ENCODE results near the gene CLSTN2. TPM values are rescaled to one million over a fixed set of nuclear protein-coding genes. Genes with fewer than 3 reads are reported as not detected.

The CLSTN2 gene
- total and polyA plus RNA-seq, 2 of the 8 experiments (the other 6 are each of a cell fraction or from before 2014, with no cell fraction given) = 0.39 to 0.52 TPM

DNA sequence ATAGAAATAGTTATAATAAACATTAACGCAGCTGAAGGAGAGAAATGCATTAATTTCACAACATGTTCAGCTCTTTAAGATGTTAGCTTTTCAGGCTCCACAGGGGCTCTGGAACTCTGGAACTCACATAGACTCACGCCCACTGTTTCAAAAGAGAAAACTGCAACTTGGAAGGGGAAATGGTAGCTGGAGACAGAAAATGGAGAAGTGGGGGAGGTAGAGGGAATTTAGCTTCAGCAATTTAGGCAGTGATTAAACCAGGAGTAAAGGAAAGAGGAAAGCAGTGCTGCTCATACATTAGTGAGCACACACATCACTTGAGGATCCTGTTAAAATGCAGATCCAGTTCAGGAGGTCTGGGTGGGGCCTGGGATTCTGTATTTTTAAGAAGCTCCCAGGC lies 468.1 kb downstream of the CLSTN2 start:
- Histone ChIP-seq H4K8ac (ENCODE audit: extremely low read depth, insufficient read depth, low read length) (no peak overlapping the region), H3K4me2 (ENCODE audit: insufficient read depth in 1 of 2, low read depth in 2 of 2, low read length in 2 of 2) (no peak overlapping the region), H4K20me1 (replicated peaks in 1 of 2; ENCODE audit: control insufficient read depth in 1 of 2, insufficient read depth in 2 of 2, low read length in 2 of 2) (no peaks in the 10 kb centered on the region), H2AFZ (ENCODE audit: low read length) (no peak overlapping the region), H3K4ac (replicated peaks; ENCODE audit: insufficient read length, low read depth, low read length) (no peak overlapping the region), H2BK120ac (replicated peaks; ENCODE audit: low read depth, low read length) (no peak overlapping the region), H3K36me3 (ENCODE audit: control insufficient read depth in 2 of 4, insufficient read depth in 4 of 4, low read length in 3 of 4) (no peaks in the 10 kb centered on the region), H3K9ac (replicated peaks in 1 of 4; ENCODE audit: extremely low read depth in 1 of 4, low read depth in 3 of 4, low read length in 3 of 4) (no peak overlapping the region), H3K9me3 (ENCODE audit: insufficient read depth in 2 of 2, low read depth in 1 of 2, low read length in 1 of 2) (no peaks in the 10 kb centered on the region), H3K27me3 (replicated peaks in 1 of 4; ENCODE audit: control insufficient read depth in 3 of 4, extremely low read depth in 1 of 4, insufficient read depth in 3 of 4, low read length in 3 of 4) (no peaks in the 10 kb centered on the region), H2BK15ac (ENCODE audit: low read length) (no peak overlapping the region), H2BK5ac (ENCODE audit: low read depth, low read length) (no peak overlapping the region), H3K23me2 (ENCODE audit: low read depth, low read length) (no peaks in the 10 kb centered on the region), H3K56ac (replicated peaks; ENCODE audit: insufficient read length, low read depth, low read length) (no peak overlapping the region), H3K79me2 (ENCODE audit: control insufficient read depth in 1 of 2, insufficient read depth in 2 of 2, low read length in 2 of 2) (no peaks in the 10 kb centered on the region), H4K91ac (replicated peaks; ENCODE audit: insufficient read length, low read length) (no peak overlapping the region), H3K14ac (ENCODE audit: insufficient read length) (no peak overlapping the region), H2BK12ac (ENCODE audit: low read depth, low read length) (no peak overlapping the region), H3K4me3 (ENCODE audit: extremely low read depth in 1 of 4, insufficient read depth in 2 of 4, low read depth in 3 of 4, low read length in 4 of 4) (no peak overlapping the region), H3K4me1 (replicated peaks in 1 of 4; ENCODE audit: control insufficient read depth in 3 of 4, insufficient read depth in 4 of 4, low read length in 3 of 4) (no peaks in the 10 kb centered on the region), H3K18ac (ENCODE audit: extremely low read depth, low read length) (no peak overlapping the region), H3K79me1 (ENCODE audit: low read depth, low read length) (no peaks in the 10 kb centered on the region), H3K27ac (ENCODE audit: low read depth, low read length) (no peak overlapping the region), H2BK20ac (ENCODE audit: low read length) (no peak overlapping the region), H2AK5ac (ENCODE audit: low read depth, low read length) (no peak overlapping the region), H3K23ac (ENCODE audit: insufficient read length) (no peak overlapping the region), H4K5ac (ENCODE audit: insufficient read length, low read depth, low read length) (no peak overlapping the region)
- CTCF ChIA-PET (ENCODE audit: partially characterized antibody) = interaction anchor here (0.7 to 1.4 kb wide), 2 partner anchors 23 to 268 kb away, joined by 3 read pairs; no protein-coding TSS in a partner anchor
- POLR2A ChIA-PET (ENCODE audit: partially characterized antibody) = no interaction called here
- TF ChIP-seq NANOG (IDR thresholded peaks at IDR 0.05; ENCODE audit: insufficient read depth, low read depth, low read length, poor library complexity, severe bottlenecking) (no peak), SUZ12 (IDR thresholded peaks at IDR 0.05; ENCODE audit: low read length) (no peak)
- no peak for FAIRE-seq
- WGBS, 2 experiments (ENCODE audit: extremely low coverage in 1 of 2, insufficient coverage in 1 of 2, insufficient read length in 1 of 2, insufficient replicate concordance in 2 of 2, low coverage in 1 of 2, low lambda C conversion rate in 2 of 2, missing lambda C conversion rate in 1 of 2) = 82% methylated on average over 2 of the region's 2 CpGs; no CpG with 5 or more reads in 1 of the 2 experiments
- DNase-seq (ENCODE audit: low read depth in 1 of 2, low spot score in 2 of 2) = no peak

Data from H1 (cell line).